Parathyroid adenoma (tissue), 2 donors: ENCODE data around the gene PLEKHH1.
A peak's percentile ranks its signal among the peaks of the same experiment; 100 is the strongest.
"Not testable (repeated sequence)": the region's sequence is repeated elsewhere in the genome, so short reads cannot be mapped to it uniquely, and the experiment has no call there.

ENCODE experiments used
- H2AFZ ChIP-seq: fragments of 300-600 bp; sonication (generic); one replicate; pipeline ENCODE4 v1.7.0; 2017; ENCODE audit warnings: antibody characterized with exemption, mild to moderate bottlenecking
- H3K27ac ChIP-seq: fragments of 300-600 bp; sonication (generic); one replicate; pipeline ENCODE4 v1.7.0; 2017
- H3K27me3 ChIP-seq: fragments of 300-600 bp; sonication (generic); one replicate; pipeline ENCODE4 v1.7.0; 2017; ENCODE audit warnings: low read length; ENCODE audit not compliant: control insufficient read depth, insufficient read depth
- H3K36me3 ChIP-seq: fragments of 300-600 bp; sonication (generic); one replicate; pipeline ENCODE4 v1.7.0; 2017; ENCODE audit warnings: low read length; ENCODE audit not compliant: control insufficient read depth, insufficient read depth
- H3K4me1 ChIP-seq: fragments of 300-600 bp; sonication (generic); one replicate; pipeline ENCODE4 v1.7.0; 2017; ENCODE audit warnings: control low read depth
- H3K4me2 ChIP-seq: fragments of 300-600 bp; sonication (generic); one replicate; pipeline ENCODE4 v1.7.0; 2017; ENCODE audit warnings: low read length
- H3K4me3 ChIP-seq: fragments of 300-600 bp; sonication (generic); one replicate; pipeline ENCODE4 v1.7.0; 2017; ENCODE audit warnings: low read depth, low read length
- H3K79me2 ChIP-seq: fragments of 300-600 bp; sonication (generic); one replicate; pipeline ENCODE4 v1.7.0; 2017; ENCODE audit warnings: control low read depth
- H3K9ac ChIP-seq: fragments of 300-600 bp; sonication (generic); one replicate; pipeline ENCODE4 v1.7.0; 2017; ENCODE audit warnings: mild to moderate bottlenecking
- H3K9me3 ChIP-seq: fragments of 300-600 bp; sonication (generic); one replicate; pipeline ENCODE4 v1.7.0; 2017; ENCODE audit warnings: low read length; ENCODE audit not compliant: control insufficient read depth
- TF ChIP-seq, protein P1 (sequence below): fragments of 300-600 bp; sonication (generic); IDR thresholded peaks from one replicate; pipeline ENCODE4 v1.7.0; 2017; ENCODE audit warnings: antibody characterized with exemption, mild to moderate bottlenecking
- donor health status: primary hyperparathyroidism.

The PLEKHH1 gene

DNA sequence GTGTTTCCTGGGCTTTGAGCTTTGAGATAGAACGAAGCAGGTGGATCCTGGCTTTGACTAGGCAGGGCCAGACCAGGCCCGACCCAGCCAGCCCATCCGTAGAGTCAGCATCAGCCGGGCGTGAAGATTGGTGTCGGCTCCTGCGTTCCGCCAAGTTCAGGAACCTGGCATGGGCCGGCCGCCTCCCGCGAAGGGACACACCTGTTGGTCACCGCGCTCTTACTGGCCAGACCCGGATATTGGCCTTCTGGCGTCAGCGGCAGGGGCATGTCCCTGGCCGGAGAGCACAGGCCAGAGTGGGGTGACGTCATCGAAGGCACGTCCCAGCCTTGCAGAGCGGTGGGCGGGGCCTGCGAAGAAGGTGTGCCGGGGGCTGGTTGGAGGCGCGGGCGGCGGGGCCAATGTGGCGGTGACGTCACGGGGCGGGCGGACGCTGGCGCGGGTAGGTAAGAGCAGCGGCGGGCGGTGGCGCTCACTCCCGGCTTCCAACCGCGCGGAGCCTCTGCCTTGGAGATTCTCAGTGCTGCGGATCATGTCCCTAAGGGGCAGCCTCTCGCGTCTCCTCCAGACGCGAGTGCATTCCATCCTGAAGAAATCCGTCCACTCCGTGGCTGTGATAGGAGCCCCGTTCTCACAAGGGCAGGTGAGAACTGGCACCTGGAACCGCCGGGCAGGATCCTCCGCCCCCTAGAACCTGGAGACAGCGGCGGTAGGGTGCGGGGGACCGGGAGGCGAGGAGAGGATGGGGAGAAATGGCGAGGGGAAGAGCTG is 86.5 kb downstream of the PLEKHH1 start, which contains the start of gene ARG2:
ARG2 (plus strand) TSS at position 475 of the 771 bp plus-strand sequence; CDS start at position 533, 58 bp downstream.
- no peaks in the 10 kb centered on the region for H3K27me3 ChIP-seq
- H3K27ac ChIP-seq, result peak within 1 kb of the TSS; percentile 93
- H3K4me3 ChIP-seq, result peak within 1 kb of the TSS; percentile 80
- H3K36me3 ChIP-seq, result no peaks in the 10 kb centered on the region
- TF ChIP-seq, protein P1, sequence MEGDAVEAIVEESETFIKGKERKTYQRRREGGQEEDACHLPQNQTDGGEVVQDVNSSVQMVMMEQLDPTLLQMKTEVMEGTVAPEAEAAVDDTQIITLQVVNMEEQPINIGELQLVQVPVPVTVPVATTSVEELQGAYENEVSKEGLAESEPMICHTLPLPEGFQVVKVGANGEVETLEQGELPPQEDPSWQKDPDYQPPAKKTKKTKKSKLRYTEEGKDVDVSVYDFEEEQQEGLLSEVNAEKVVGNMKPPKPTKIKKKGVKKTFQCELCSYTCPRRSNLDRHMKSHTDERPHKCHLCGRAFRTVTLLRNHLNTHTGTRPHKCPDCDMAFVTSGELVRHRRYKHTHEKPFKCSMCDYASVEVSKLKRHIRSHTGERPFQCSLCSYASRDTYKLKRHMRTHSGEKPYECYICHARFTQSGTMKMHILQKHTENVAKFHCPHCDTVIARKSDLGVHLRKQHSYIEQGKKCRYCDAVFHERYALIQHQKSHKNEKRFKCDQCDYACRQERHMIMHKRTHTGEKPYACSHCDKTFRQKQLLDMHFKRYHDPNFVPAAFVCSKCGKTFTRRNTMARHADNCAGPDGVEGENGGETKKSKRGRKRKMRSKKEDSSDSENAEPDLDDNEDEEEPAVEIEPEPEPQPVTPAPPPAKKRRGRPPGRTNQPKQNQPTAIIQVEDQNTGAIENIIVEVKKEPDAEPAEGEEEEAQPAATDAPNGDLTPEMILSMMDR, result no peak
- no peaks in the 10 kb centered on the region for H3K9me3 ChIP-seq
- H3K79me2 ChIP-seq, result peaks cover 10% of the 10 kb centered on the region
- H3K4me1 ChIP-seq, result peaks cover 23% of the 10 kb centered on the region
- H2AFZ ChIP-seq, result peak within 1 kb of the TSS; percentile 81
- H3K4me2 ChIP-seq, result peak within 1 kb of the TSS; percentile 75
- peak within 1 kb of the TSS; percentile 62 for H3K9ac ChIP-seq

DNA sequence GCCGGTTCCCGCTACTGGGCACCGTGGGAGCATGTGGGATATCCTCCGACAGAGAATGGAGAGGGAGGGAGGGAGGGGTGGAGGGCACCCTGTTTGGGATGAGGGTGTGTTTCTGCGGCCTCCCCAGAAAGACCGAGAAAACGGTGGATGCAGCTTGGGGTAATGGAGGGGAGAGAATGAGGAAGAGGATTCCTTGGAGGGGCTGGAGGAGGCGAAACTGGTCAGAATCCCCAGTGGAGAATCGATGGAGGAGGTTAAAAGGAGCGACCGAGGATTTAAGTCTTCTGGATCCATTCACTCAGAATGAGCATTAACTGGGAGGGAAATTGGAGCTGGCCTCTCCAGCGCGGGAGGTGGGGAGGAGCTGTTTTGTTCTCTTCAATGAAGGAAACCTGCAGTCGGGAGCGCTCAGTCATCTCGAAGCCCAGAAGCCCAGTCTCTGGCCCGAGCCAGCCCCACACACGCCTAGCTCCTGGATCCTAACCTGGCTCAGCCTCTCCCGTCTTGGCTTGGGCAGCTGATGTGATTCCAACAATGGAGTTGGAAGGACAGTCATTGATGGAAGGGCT is 87.2 kb downstream of the PLEKHH1 start:
- H3K9me3 ChIP-seq, result no peaks in the 10 kb centered on the region
- peak overlapping the region; percentile 80 for H3K4me3 ChIP-seq
- H3K27ac ChIP-seq, result peak overlapping the region; percentile 93
- H3K4me2 ChIP-seq, result peak overlapping the region; percentile 75
- H2AFZ ChIP-seq, result peak overlapping the region; percentile 81
- peak overlapping the region; percentile 62 for H3K9ac ChIP-seq
- H3K27me3 ChIP-seq, result no peaks in the 10 kb centered on the region
- TF ChIP-seq, protein P1, result no peak
- H3K4me1 ChIP-seq, result peaks cover 23% of the 10 kb centered on the region
- no peaks in the 10 kb centered on the region for H3K36me3 ChIP-seq
- peaks cover 16% of the 10 kb centered on the region for H3K79me2 ChIP-seq

DNA sequence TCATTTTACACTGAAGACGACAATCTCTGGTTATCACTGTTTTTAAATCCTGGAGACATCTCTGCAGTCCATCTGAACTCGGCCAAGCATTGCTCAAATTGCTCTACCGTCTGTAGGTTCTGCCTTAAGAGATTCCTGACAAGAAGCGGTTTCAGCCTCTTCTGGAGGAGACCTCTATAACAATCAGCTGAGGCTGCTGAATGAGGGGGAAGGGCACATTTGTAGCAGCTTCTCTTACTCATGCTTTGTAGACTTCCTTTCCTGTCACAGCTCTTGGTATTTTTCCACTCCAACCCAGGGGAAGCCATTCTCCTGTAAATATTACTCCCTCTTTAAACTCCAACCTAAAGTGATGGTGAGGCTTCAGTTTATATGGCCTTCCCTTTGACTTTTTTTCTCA is 89.6 kb downstream of the PLEKHH1 start:
- no peaks in the 10 kb centered on the region for H3K36me3 ChIP-seq
- H2AFZ ChIP-seq, result peak overlapping the region; percentile 22
- TF ChIP-seq, protein P1, result no peak
- no peak overlapping the region for H3K9ac ChIP-seq
- H3K4me1 ChIP-seq, result peaks cover 23% of the 10 kb centered on the region
- H3K27ac ChIP-seq, result peak overlapping the region; percentile 93
- no peaks in the 10 kb centered on the region for H3K27me3 ChIP-seq
- H3K4me3 ChIP-seq, result peak overlapping the region; percentile 80
- H3K4me2 ChIP-seq, result peak overlapping the region; percentile 62
- H3K79me2 ChIP-seq, result peaks cover 21% of the 10 kb centered on the region
- H3K9me3 ChIP-seq, result no peaks in the 10 kb centered on the region

DNA sequence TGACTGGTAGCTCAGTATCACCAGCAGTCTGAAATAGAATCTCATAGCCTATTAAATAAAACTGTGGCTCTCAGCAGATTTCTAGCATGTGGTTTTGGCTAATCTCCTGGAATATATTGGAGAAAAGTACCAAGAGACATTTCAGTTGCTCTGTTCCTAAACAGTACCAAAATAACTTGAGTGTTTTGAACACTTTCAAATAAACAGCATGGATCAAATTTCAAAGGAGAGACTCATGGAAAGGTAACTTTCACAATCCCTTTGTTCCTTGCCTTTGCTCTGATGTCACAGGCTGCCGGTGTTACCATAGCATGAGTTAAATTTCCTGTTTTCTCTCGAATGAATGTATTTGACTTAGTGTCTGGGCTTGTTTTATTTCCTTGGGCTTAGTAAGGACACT is 90.0 kb downstream of the PLEKHH1 start:
- H3K9ac ChIP-seq, result no peak overlapping the region
- H3K4me1 ChIP-seq, result peaks cover 23% of the 10 kb centered on the region
- no peaks in the 10 kb centered on the region for H3K27me3 ChIP-seq
- H3K9me3 ChIP-seq, result no peaks in the 10 kb centered on the region
- no peak overlapping the region for H2AFZ ChIP-seq
- peak overlapping the region; percentile 80 for H3K4me3 ChIP-seq
- H3K4me2 ChIP-seq, result peak overlapping the region; percentile 62
- peak overlapping the region; percentile 93 for H3K27ac ChIP-seq
- TF ChIP-seq, protein P1, result no peak
- peaks cover 21% of the 10 kb centered on the region for H3K79me2 ChIP-seq
- no peaks in the 10 kb centered on the region for H3K36me3 ChIP-seq

DNA sequence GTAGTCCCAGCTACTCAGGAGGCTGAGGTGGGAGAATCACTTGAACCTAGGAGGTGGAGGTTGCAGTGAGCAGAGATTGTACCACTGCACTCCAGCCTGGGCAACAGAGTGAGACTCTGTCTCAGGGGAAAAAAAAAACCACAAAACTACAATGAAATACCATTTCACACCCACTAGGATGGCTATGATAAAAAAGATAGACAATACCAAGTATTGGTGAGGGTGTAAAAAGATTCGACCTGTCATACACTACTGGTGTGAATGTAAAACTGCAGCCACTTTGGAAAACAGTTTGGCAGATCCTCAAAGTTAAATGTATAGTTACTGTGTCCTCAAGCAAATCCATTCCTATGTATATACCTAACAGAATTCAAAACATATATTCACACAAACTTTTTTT is 93.0 kb downstream of the PLEKHH1 start:
- Histone ChIP-seq H3K79me2 (peaks cover 23% of the 10 kb centered on the region), H3K4me1 (peaks cover 21% of the 10 kb centered on the region)
- not testable (repeated sequence) for H3K9ac ChIP-seq, H3K9me3 ChIP-seq, H3K27ac ChIP-seq, H3K27me3 ChIP-seq, H3K4me3 ChIP-seq, H3K36me3 ChIP-seq, H3K4me2 ChIP-seq, H2AFZ ChIP-seq
